HCEC 1CT (cell line): ENCODE measurements around the gene RPS13.
"Not testable (repeated sequence)": the region's sequence is repeated elsewhere in the genome, so short reads cannot be mapped to it uniquely, and the experiment has no call there.

ENCODE experiments used
- DNase-seq: peaks from one replicate; pipeline ENCODE4 v3.0.0-alpha.2; 2017

RPS13 gene

DNA sequence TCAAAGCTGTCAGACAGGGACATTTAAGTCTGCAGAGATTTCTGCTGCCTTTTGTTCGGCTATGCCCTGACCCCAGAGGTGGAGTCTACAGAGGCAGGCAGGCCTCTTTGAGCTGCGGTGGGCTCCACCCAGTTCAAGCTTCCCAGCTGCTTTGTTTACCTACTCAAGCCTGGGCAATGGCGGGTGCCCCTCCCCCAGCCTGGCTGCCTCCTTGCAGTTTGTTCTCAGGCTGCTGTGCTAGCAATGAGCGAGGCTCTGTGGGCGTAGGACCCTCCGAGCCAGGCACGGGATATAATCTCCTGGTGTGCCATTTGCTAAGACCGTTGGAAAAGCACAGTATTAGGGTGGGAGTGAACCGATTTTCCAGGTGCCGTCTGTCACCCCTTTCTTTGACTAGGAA, 43.4 kb downstream of the RPS13 start:
- not testable (repeated sequence) for DNase-seq

DNA sequence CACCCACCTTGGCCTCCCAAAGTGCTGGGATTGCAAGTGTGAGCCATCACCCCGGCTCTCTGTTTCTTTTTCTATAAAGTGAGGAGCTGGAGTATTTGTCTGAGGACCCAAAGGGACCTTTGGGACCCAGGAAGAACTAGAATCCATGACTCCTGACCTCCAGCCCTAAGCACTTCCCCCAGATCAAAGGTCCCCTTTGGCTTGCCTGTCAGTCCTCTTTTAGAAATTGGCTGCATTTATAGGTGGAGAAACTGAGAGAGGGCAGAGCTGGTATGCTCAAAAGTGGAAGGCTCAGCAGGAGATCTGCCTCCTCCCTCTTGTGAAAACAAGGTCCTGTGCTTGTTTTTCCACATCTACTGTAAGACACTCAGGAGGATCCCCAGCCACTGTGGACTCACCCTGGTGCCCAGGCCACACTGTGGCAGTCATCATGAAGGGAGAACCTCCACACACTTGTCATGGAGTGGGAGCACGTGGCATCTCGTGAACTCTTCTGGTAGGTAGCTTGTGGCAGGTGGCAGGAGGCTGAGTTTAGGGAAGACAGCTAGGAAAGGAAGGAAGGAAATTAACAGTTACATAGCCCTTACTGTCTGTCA, 50.9 kb downstream of the RPS13 start:
- no peak for DNase-seq

DNA sequence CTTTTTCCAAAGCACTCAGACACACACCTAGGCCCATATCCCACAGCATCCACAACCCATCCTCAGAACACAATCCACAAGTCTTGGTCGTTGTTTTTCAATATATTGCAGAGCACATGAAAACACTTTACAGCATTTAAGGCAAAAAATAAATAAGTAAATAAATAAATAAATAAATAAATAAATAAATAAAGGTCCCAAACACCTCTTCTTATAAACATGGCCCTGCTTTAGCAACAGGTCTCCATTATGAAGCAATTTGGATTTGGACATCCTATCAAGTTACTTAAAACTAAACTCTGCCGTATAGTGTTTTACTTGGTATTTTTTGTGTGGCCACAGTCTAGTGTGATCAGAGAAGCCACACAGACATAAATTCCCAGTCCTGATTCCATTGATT, 52.5 kb downstream of the RPS13 start:
- DNase-seq = no peak
